Osteoblast (primary cell): ENCODE measurements around the gene TP53BP1. TPM values are rescaled to one million over a fixed set of nuclear protein-coding genes. Genes with fewer than 3 reads are reported as not detected.

ENCODE experiments used
- DNase-seq: peaks from one replicate; pipeline ENCODE4 v3.0.0; 2011; ENCODE audit warnings: low spot score, mixed read lengths; ENCODE audit not compliant: insufficient read length; ENCODE audit errors: missing footprints
- H2AFZ ChIP-seq: 2 replicates; pipeline ENCODE4 v1.6.0; 2011; ENCODE audit warnings: mild to moderate bottlenecking, low read length
- H3K27ac ChIP-seq: 2 replicates; pipeline ENCODE4 v1.5.1; 2011; ENCODE audit warnings: mild to moderate bottlenecking, low read depth, low read length, moderate library complexity
- H3K27me3 ChIP-seq: 2 replicates; pipeline ENCODE4 v1.6.0; 2012; ENCODE audit warnings: mild to moderate bottlenecking, control low read depth, inconsistent platforms, low read length, moderate library complexity; ENCODE audit not compliant: insufficient read depth
- H3K36me3 ChIP-seq: 2 replicates; pipeline ENCODE4 v1.5.1; 2011; ENCODE audit warnings: mild to moderate bottlenecking, low read length, control low read depth, moderate library complexity; ENCODE audit not compliant: insufficient read depth
- H3K4me1 ChIP-seq: 2 replicates; pipeline ENCODE4 v1.5.1; 2011; ENCODE audit warnings: mild to moderate bottlenecking, low read length, control low read depth, moderate library complexity; ENCODE audit not compliant: insufficient read depth
- H3K4me2 ChIP-seq: 2 replicates; pipeline ENCODE4 v1.6.0; 2011; ENCODE audit warnings: mild to moderate bottlenecking, low read length; ENCODE audit not compliant: insufficient read depth
- H3K4me3 ChIP-seq: fragments of 200-600 bp; sonication (generic); 3 replicates; pipeline ENCODE4 v1.5.1; 2012; ENCODE audit warnings: mild to moderate bottlenecking, low read length, inconsistent platforms; ENCODE audit not compliant: insufficient read depth
- H3K79me2 ChIP-seq: 2 replicates; pipeline ENCODE4 v1.6.0; 2012; ENCODE audit warnings: mild to moderate bottlenecking, low read length, control low read depth, inconsistent platforms; ENCODE audit not compliant: insufficient read depth
- H3K9me3 ChIP-seq: 2 replicates; pipeline ENCODE4 v1.5.1; 2011; ENCODE audit warnings: low read depth, low read length, control low read depth
- H4K20me1 ChIP-seq: 2 replicates; pipeline ENCODE4 v1.6.0; 2012; ENCODE audit warnings: mild to moderate bottlenecking, low read length, control low read depth; ENCODE audit not compliant: insufficient read depth
- CTCF ChIP-seq: IDR thresholded peaks from 2 replicates; pipeline ENCODE4 v1.5.1; 2011; ENCODE audit warnings: mild to moderate bottlenecking, low read depth, low read length, moderate library complexity; ENCODE audit errors: extremely low read depth
- total RNA-seq: library from RNA; depleted of rRNA; stranded (reverse); fragments of >200 nt; gene quantifications from 2 replicates; pipeline ENCODE4 v1.2.3, GENCODE V29; 2012

TP53BP1 gene
- total RNA-seq, 1 donor = 88.7 TPM

GRCh38 chr15:43488790-43489189 is 4.2 kb downstream of the TP53BP1 start:
- no peak for TF ChIP-seq CTCF
- peaks cover 36% of the 10 kb centered on the region for H3K79me2 ChIP-seq
- no peak for DNase-seq

GRCh38 chr15:43487271-43487895 is 5.6 kb downstream of the TP53BP1 start:
- H3K4me3 ChIP-seq = no peak overlapping the region
- no peak overlapping the region for H3K27ac ChIP-seq
- H3K27me3 ChIP-seq = no peaks in the 10 kb centered on the region
- H2AFZ ChIP-seq = no peak overlapping the region
- H3K4me1 ChIP-seq = peaks cover 27% of the 10 kb centered on the region
- peaks cover 33% of the 10 kb centered on the region for H3K79me2 ChIP-seq
- no peak overlapping the region for H3K4me2 ChIP-seq
- DNase-seq = no peak
- TF ChIP-seq CTCF = no peak
- H3K36me3 ChIP-seq = peaks cover 55% of the 10 kb centered on the region
- H3K9me3 ChIP-seq = no peaks in the 10 kb centered on the region
- H4K20me1 ChIP-seq = peaks cover 21% of the 10 kb centered on the region

More at GRCh38 chr15:43488790-43489189, 4.2 kb downstream of the TP53BP1 start:
- no peaks in the 10 kb centered on the region for H3K9me3 ChIP-seq
- no peak overlapping the region for H2AFZ ChIP-seq
- peaks cover 55% of the 10 kb centered on the region for H3K36me3 ChIP-seq
- no peaks in the 10 kb centered on the region for H3K27me3 ChIP-seq
- peaks cover 27% of the 10 kb centered on the region for H3K4me1 ChIP-seq
- no peak overlapping the region for H3K4me3 ChIP-seq
- no peak overlapping the region for H3K27ac ChIP-seq
- peaks cover 17% of the 10 kb centered on the region for H4K20me1 ChIP-seq
- H3K4me2 ChIP-seq = no peak overlapping the region

GRCh38 chr15:43484455-43484854 is 8.5 kb downstream of the TP53BP1 start:
- H3K27me3 ChIP-seq = no peaks in the 10 kb centered on the region
- H3K36me3 ChIP-seq = peaks cover 54% of the 10 kb centered on the region
- H3K9me3 ChIP-seq = no peaks in the 10 kb centered on the region

More at GRCh38 chr15:43484455-43484854, 8.5 kb downstream of the TP53BP1 start:
- no peak overlapping the region for H3K27ac ChIP-seq
- DNase-seq = no peak
- H3K4me1 ChIP-seq = peaks cover 16% of the 10 kb centered on the region
- peaks cover 19% of the 10 kb centered on the region for H3K79me2 ChIP-seq
- H4K20me1 ChIP-seq = peaks cover 17% of the 10 kb centered on the region
- H3K4me3 ChIP-seq = no peak overlapping the region
- no peak for TF ChIP-seq CTCF
- no peak overlapping the region for H2AFZ ChIP-seq
- H3K4me2 ChIP-seq = no peak overlapping the region
